ENCODE results near the gene MYH7. TPM values are rescaled to one million over a fixed set of nuclear protein-coding genes. Genes with fewer than 3 reads are reported as not detected.

The MYH7 gene
- total and polyA plus RNA-seq, 2 of the 4 experiments (the other 2 are of a cell fraction), result not detected

GRCh38 chr14:23414254-23414653, 21.2 kb downstream of the MYH7 start:
- Histone ChIP-seq H2AK9ac (replicated peaks; ENCODE audit: low read depth, low read length, poor library complexity) (no peak overlapping the region), H3K9ac (ENCODE audit: low read depth, low read length) (no peak overlapping the region), H3K36me3 (ENCODE audit: control insufficient read depth, insufficient read depth, low read length) (no peaks in the 10 kb centered on the region), H2BK15ac (ENCODE audit: low read depth, low read length) (no peak overlapping the region), H3K18ac (ENCODE audit: low read depth, low read length) (no peak overlapping the region), H3K4me1 (ENCODE audit: control insufficient read depth, insufficient read depth, low read length) (no peaks in the 10 kb centered on the region), H4K20me1 (ENCODE audit: insufficient read depth, low read length) (no peaks in the 10 kb centered on the region), H3K4ac (ENCODE audit: low read depth, low read length) (no peak overlapping the region), H2BK20ac (ENCODE audit: low read depth, low read length) (no peak overlapping the region), H3K9me1 (ENCODE audit: insufficient read depth, low read length) (no peaks in the 10 kb centered on the region), H3K4me2 (ENCODE audit: low read depth, low read length) (no peak overlapping the region), H3K4me3 (ENCODE audit: insufficient read depth, low read depth, low read length) (no peak overlapping the region), H3K9me3 (ENCODE audit: control insufficient read depth, insufficient read depth, low read length) (no peaks in the 10 kb centered on the region), H2AK5ac (ENCODE audit: low read depth, low read length) (no peak overlapping the region), H3K27ac (ENCODE audit: insufficient read depth, low read length) (no peak overlapping the region), H2AFZ (replicated peaks; ENCODE audit: low read length, poor library complexity) (no peak overlapping the region), H3K79me1 (ENCODE audit: low read depth in 1 of 2, low read length in 2 of 2) (no peaks in the 10 kb centered on the region), H3K23ac (ENCODE audit: low read depth, low read length) (no peak overlapping the region), H2BK5ac (ENCODE audit: low read depth, low read length, poor library complexity, severe bottlenecking) (no peak overlapping the region), H3K56ac (ENCODE audit: extremely low read depth, insufficient read depth, low read length) (no peak overlapping the region), H4K5ac (ENCODE audit: low read depth, low read length) (no peak overlapping the region), H2BK120ac (ENCODE audit: low read depth, low read length) (no peak overlapping the region), H3K27me3 (ENCODE audit: control insufficient read depth, insufficient read depth, low read length) (peaks cover 29% of the 10 kb centered on the region), H4K8ac (ENCODE audit: low read depth in 2 of 2, low read length in 2 of 2) (no peak overlapping the region), H4K91ac (ENCODE audit: insufficient read depth, low read depth, low read length) (no peak overlapping the region), H3K14ac (replicated peaks; ENCODE audit: low read depth, low read length) (no peak overlapping the region)
- in situ Hi-C loops (cut with MboI; ENCODE audit: low sequenced_read_pairs) (no loop called here), dilution Hi-C loops (cut with HindIII; ENCODE audit: low sequenced_read_pairs, unreplicated experiment) (no loop called here), intact Hi-C loops (cut with micrococcal nuclease) (no loop called here)
- TF ChIP-seq BHLHE40 (IDR thresholded peaks at IDR 0.05; ENCODE audit: low read depth, low read length) (no peak), MXI1 (IDR thresholded peaks at IDR 0.05; ENCODE audit: borderline replicate concordance, low read depth, low read length) (no peak), POLR2A (IDR thresholded peaks at IDR 0.05; ENCODE audit: low read depth, low read length) (no peak), SMC3 (IDR thresholded peaks at IDR 0.05; ENCODE audit: low read depth, low read length) (no peak), USF2 (IDR thresholded peaks at IDR 0.05; ENCODE audit: low read depth, low read length) (no peak), RFX5 (IDR thresholded peaks at IDR 0.05; ENCODE audit: low read depth, low read length) (no peak), MAZ (IDR thresholded peaks at IDR 0.05; ENCODE audit: borderline replicate concordance, low read depth, low read length) (no peak)
- 47% methylated on average over 2 of the region's 3 CpGs; no CpG with 5 or more reads in 1 of the 2 experiments for WGBS, 2 experiments (ENCODE audit: extremely low coverage in 2 of 2, insufficient read length in 1 of 2)
- no TSS peak for BruUV-seq (replicated peaks)
- ChIA-PET CTCF (no interaction called here), POLR2A (ENCODE audit: unreplicated experiment) (no interaction called here)
- ATAC-seq (ENCODE audit: low read depth) (no peak), DNase-seq (no peak)
